Erythroblast (primary cell): ENCODE measurements around the gene MGRN1.

Source experiments
- GATA1 ChIP-seq: IDR thresholded peaks from 2 replicates; pipeline ENCODE4 v1.6.1; 2011; ENCODE audit warnings: low read depth, mild to moderate bottlenecking, control low read depth, low read length, moderate library complexity
- POLR2A ChIP-seq: IDR thresholded peaks from 2 replicates; pipeline ENCODE4 v1.6.1; 2011; ENCODE audit warnings: mild to moderate bottlenecking, low read length

- TF ChIP-seq POLR2A: no peak
- no peak for TF ChIP-seq GATA1
These were observed 77.8 kb downstream of the MGRN1 start for GRCh38 chr16:4702466-4702808.
